ENCODE results near the gene COG5.

DNA sequence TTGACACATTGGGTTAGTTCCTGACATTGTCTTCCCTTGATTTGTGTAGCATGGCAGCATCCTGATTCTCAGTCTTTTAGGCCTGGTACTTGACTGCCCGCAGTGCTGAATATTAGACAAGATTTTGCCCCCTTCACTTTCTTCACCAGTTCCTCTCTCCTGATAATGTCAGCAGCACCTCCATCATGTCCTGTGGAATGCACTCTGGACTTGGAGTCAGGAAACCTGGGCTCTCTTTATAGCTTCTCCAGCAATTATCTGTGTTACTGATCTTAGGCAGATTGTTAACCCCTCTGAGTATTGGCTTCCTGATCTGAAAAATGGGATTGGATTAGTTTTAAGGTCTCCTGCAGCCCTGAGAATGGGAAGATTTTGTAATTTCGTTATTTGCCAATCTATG lies 375.9 kb downstream of the COG5 start:
- TF ChIP-seq, protein P1, sequence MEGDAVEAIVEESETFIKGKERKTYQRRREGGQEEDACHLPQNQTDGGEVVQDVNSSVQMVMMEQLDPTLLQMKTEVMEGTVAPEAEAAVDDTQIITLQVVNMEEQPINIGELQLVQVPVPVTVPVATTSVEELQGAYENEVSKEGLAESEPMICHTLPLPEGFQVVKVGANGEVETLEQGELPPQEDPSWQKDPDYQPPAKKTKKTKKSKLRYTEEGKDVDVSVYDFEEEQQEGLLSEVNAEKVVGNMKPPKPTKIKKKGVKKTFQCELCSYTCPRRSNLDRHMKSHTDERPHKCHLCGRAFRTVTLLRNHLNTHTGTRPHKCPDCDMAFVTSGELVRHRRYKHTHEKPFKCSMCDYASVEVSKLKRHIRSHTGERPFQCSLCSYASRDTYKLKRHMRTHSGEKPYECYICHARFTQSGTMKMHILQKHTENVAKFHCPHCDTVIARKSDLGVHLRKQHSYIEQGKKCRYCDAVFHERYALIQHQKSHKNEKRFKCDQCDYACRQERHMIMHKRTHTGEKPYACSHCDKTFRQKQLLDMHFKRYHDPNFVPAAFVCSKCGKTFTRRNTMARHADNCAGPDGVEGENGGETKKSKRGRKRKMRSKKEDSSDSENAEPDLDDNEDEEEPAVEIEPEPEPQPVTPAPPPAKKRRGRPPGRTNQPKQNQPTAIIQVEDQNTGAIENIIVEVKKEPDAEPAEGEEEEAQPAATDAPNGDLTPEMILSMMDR (IDR thresholded peaks at IDR 0.05 in 4 of 5, conservative IDR thresholded peaks at IDR 0.05 in 1 of 5), result no peak
- no peak for TF ChIP-seq POLR2A (IDR thresholded peaks at IDR 0.05)
